DOHH2 (cell line): ENCODE results near the gene INTS12.

Experiments
- EZH2phosphoT487 ChIP-seq: fragments of 200-600 bp; sonication (generic); IDR thresholded peaks from 2 replicates; pipeline ENCODE4 v1.6.1; 2017; ENCODE audit warnings: borderline replicate concordance, mild to moderate bottlenecking, antibody characterized with exemption, low read length, moderate library complexity, mixed read lengths
- TF ChIP-seq, protein P1 (sequence below): fragments of 200-600 bp; sonication (generic); IDR thresholded peaks from one replicate; pipeline ENCODE4 v1.5.1; 2014; ENCODE audit warnings: antibody characterized with exemption, mild to moderate bottlenecking, low read depth, low read length; ENCODE audit not compliant: poor library complexity, severe bottlenecking

GRCh38 chr4:105652286-105652888, 56.1 kb downstream of the INTS12 start:
- TF ChIP-seq, protein P1, sequence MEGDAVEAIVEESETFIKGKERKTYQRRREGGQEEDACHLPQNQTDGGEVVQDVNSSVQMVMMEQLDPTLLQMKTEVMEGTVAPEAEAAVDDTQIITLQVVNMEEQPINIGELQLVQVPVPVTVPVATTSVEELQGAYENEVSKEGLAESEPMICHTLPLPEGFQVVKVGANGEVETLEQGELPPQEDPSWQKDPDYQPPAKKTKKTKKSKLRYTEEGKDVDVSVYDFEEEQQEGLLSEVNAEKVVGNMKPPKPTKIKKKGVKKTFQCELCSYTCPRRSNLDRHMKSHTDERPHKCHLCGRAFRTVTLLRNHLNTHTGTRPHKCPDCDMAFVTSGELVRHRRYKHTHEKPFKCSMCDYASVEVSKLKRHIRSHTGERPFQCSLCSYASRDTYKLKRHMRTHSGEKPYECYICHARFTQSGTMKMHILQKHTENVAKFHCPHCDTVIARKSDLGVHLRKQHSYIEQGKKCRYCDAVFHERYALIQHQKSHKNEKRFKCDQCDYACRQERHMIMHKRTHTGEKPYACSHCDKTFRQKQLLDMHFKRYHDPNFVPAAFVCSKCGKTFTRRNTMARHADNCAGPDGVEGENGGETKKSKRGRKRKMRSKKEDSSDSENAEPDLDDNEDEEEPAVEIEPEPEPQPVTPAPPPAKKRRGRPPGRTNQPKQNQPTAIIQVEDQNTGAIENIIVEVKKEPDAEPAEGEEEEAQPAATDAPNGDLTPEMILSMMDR = no peak
- no peak for TF ChIP-seq EZH2phosphoT487
